ENCODE results near the gene PXYLP1.

PXYLP1 gene

GRCh38 chr3:141302364-141303141 is 70.9 kb downstream of the PXYLP1 start:
- Histone ChIP-seq H3K9me3 (ENCODE audit: control insufficient read depth, low read length) (no peaks in the 10 kb centered on the region), H2BK12ac (ENCODE audit: low read length in 2 of 2) (peak overlapping the region; percentile 37 to 54), H3K9ac (ENCODE audit: low read length) (peak overlapping the region; percentile 77), H2AK5ac (ENCODE audit: low read length, severe bottlenecking) (peak overlapping the region; percentile 86), H3K18ac (ENCODE audit: low read depth in 1 of 2, low read length in 2 of 2) (peak overlapping the region in 1 of 2 experiments; percentile 55), H3K36me3 (ENCODE audit: control insufficient read depth in 1 of 2, insufficient read depth in 2 of 2, low read depth in 1 of 2, low read length in 2 of 2) (no peaks in the 10 kb centered on the region), H2BK5ac (ENCODE audit: low read depth, low read length, poor library complexity, severe bottlenecking) (no peak overlapping the region), H3K23ac (ENCODE audit: low read length in 2 of 2) (no peak overlapping the region), H3K4me3 (ENCODE audit: insufficient read depth in 1 of 2, low read depth in 1 of 2, low read length in 2 of 2) (no peak overlapping the region), H3K79me1 (replicated peaks; ENCODE audit: low read length, poor library complexity, severe bottlenecking) (no peaks in the 10 kb centered on the region), H4K8ac (ENCODE audit: low read length) (peak overlapping the region; percentile 27), H2AFZ (ENCODE audit: low read depth, low read length) (no peak overlapping the region), H3K4me1 (ENCODE audit: control insufficient read depth, insufficient read depth, low read depth, low read length) (peaks cover 9% of the 10 kb centered on the region), H4K91ac (ENCODE audit: low read length) (no peak overlapping the region), H3K4ac (ENCODE audit: low read depth in 1 of 2, low read length in 2 of 2) (no peak overlapping the region), H3K27ac (ENCODE audit: low read length, poor library complexity, severe bottlenecking) (peak overlapping the region; percentile 30), H3K4me2 (ENCODE audit: low read length, poor library complexity, severe bottlenecking) (no peak overlapping the region), H3K14ac (ENCODE audit: low read length in 2 of 2) (peak overlapping the region in 1 of 2 experiments; percentile 23), H3K27me3 (ENCODE audit: control insufficient read depth in 1 of 2, insufficient read depth in 1 of 2, low read length in 2 of 2) (no peaks in the 10 kb centered on the region), H2BK120ac (ENCODE audit: low read depth, low read length) (no peak overlapping the region), H2BK15ac (ENCODE audit: low read depth, poor library complexity, severe bottlenecking) (no peak overlapping the region)
- DNase-seq, result peak; percentile 79
- 68% methylated on average over 7 of the region's 7 CpGs for WGBS

- Histone ChIP-seq H4K91ac (ENCODE audit: low read length) (no peak overlapping the region), H3K23ac (ENCODE audit: low read length in 2 of 2) (no peak overlapping the region), H2AFZ (ENCODE audit: low read depth, low read length) (no peak overlapping the region), H3K36me3 (ENCODE audit: control insufficient read depth in 1 of 2, insufficient read depth in 2 of 2, low read depth in 1 of 2, low read length in 2 of 2) (no peaks in the 10 kb centered on the region), H3K27ac (ENCODE audit: low read length, poor library complexity, severe bottlenecking) (no peak overlapping the region), H3K27me3 (ENCODE audit: control insufficient read depth in 1 of 2, insufficient read depth in 1 of 2, low read length in 2 of 2) (no peaks in the 10 kb centered on the region), H3K14ac (ENCODE audit: low read length in 2 of 2) (no peak overlapping the region), H3K18ac (ENCODE audit: low read depth in 1 of 2, low read length in 2 of 2) (no peak overlapping the region), H4K8ac (ENCODE audit: low read length) (no peak overlapping the region), H3K4me1 (ENCODE audit: control insufficient read depth, insufficient read depth, low read depth, low read length) (peaks cover 9% of the 10 kb centered on the region), H3K4ac (ENCODE audit: low read depth in 1 of 2, low read length in 2 of 2) (no peak overlapping the region), H2BK120ac (ENCODE audit: low read depth, low read length) (no peak overlapping the region), H3K9ac (ENCODE audit: low read length) (peak overlapping the region; percentile 77), H3K9me3 (ENCODE audit: control insufficient read depth, low read length) (no peaks in the 10 kb centered on the region), H3K79me1 (replicated peaks; ENCODE audit: low read length, poor library complexity, severe bottlenecking) (no peaks in the 10 kb centered on the region), H2BK5ac (ENCODE audit: low read depth, low read length, poor library complexity, severe bottlenecking) (no peak overlapping the region), H3K4me2 (ENCODE audit: low read length, poor library complexity, severe bottlenecking) (no peak overlapping the region), H3K4me3 (ENCODE audit: insufficient read depth in 1 of 2, low read depth in 1 of 2, low read length in 2 of 2) (no peak overlapping the region), H2BK12ac (ENCODE audit: low read length in 2 of 2) (no peak overlapping the region), H2BK15ac (ENCODE audit: low read depth, poor library complexity, severe bottlenecking) (no peak overlapping the region), H2AK5ac (ENCODE audit: low read length, severe bottlenecking) (peak overlapping the region; percentile 92)
- WGBS, result 92% methylated on average over 13 of the region's 13 CpGs
- peak; percentile 83 for DNase-seq
Measured at GRCh38 chr3:141303481-141304223, 72.0 kb downstream of the PXYLP1 start.

- H3K4me1 ChIP-seq (ENCODE audit: control insufficient read depth, insufficient read depth, low read depth, low read length), result peaks cover 9% of the 10 kb centered on the region
- H3K4me3 ChIP-seq (ENCODE audit: insufficient read depth in 1 of 2, low read depth in 1 of 2, low read length in 2 of 2), result no peak overlapping the region
- no peak overlapping the region for H4K8ac ChIP-seq (ENCODE audit: low read length)
- H2BK120ac ChIP-seq (ENCODE audit: low read depth, low read length), result no peak overlapping the region
- no peaks in the 10 kb centered on the region for H3K36me3 ChIP-seq (ENCODE audit: control insufficient read depth in 1 of 2, insufficient read depth in 2 of 2, low read depth in 1 of 2, low read length in 2 of 2)
- H3K27me3 ChIP-seq (ENCODE audit: control insufficient read depth in 1 of 2, insufficient read depth in 1 of 2, low read length in 2 of 2), result no peaks in the 10 kb centered on the region
- H3K79me1 ChIP-seq (replicated peaks; ENCODE audit: low read length, poor library complexity, severe bottlenecking), result no peaks in the 10 kb centered on the region
- H3K27ac ChIP-seq (ENCODE audit: low read length, poor library complexity, severe bottlenecking), result peak overlapping the region; percentile 76
- H2BK5ac ChIP-seq (ENCODE audit: low read depth, low read length, poor library complexity, severe bottlenecking), result no peak overlapping the region
- no peak overlapping the region for H3K18ac ChIP-seq (ENCODE audit: low read depth in 1 of 2, low read length in 2 of 2)
- no peak overlapping the region for H4K91ac ChIP-seq (ENCODE audit: low read length)
- H2AFZ ChIP-seq (ENCODE audit: low read depth, low read length), result no peak overlapping the region
- H2BK15ac ChIP-seq (ENCODE audit: low read depth, poor library complexity, severe bottlenecking), result no peak overlapping the region
- H3K9me3 ChIP-seq (ENCODE audit: control insufficient read depth, low read length), result no peaks in the 10 kb centered on the region
- H3K4me2 ChIP-seq (ENCODE audit: low read length, poor library complexity, severe bottlenecking), result no peak overlapping the region
- peak; percentile 58 for DNase-seq
- H2AK5ac ChIP-seq (ENCODE audit: low read length, severe bottlenecking), result no peak overlapping the region
- no peak overlapping the region for H3K14ac ChIP-seq (ENCODE audit: low read length in 2 of 2)
- no peak overlapping the region for H3K4ac ChIP-seq (ENCODE audit: low read depth in 1 of 2, low read length in 2 of 2)
- no peak overlapping the region for H2BK12ac ChIP-seq (ENCODE audit: low read length in 2 of 2)
- no peak overlapping the region for H3K23ac ChIP-seq (ENCODE audit: low read length in 2 of 2)
- no peak overlapping the region for H3K9ac ChIP-seq (ENCODE audit: low read length)
Measured at GRCh38 chr3:141305436-141305835, 73.8 kb downstream of the PXYLP1 start.

GRCh38 chr3:141306276-141306675 is 74.7 kb downstream of the PXYLP1 start:
- Histone ChIP-seq H4K91ac (ENCODE audit: low read length) (no peak overlapping the region), H2AK5ac (ENCODE audit: low read length, severe bottlenecking) (no peak overlapping the region), H3K4me1 (ENCODE audit: control insufficient read depth, insufficient read depth, low read depth, low read length) (peaks cover 15% of the 10 kb centered on the region), H3K27me3 (ENCODE audit: control insufficient read depth in 1 of 2, insufficient read depth in 1 of 2, low read length in 2 of 2) (no peaks in the 10 kb centered on the region), H2BK5ac (ENCODE audit: low read depth, low read length, poor library complexity, severe bottlenecking) (no peak overlapping the region), H3K9ac (ENCODE audit: low read length) (no peak overlapping the region), H2AFZ (ENCODE audit: low read depth, low read length) (no peak overlapping the region), H3K27ac (ENCODE audit: low read length, poor library complexity, severe bottlenecking) (no peak overlapping the region), H3K4me3 (ENCODE audit: insufficient read depth in 1 of 2, low read depth in 1 of 2, low read length in 2 of 2) (no peak overlapping the region), H3K14ac (ENCODE audit: low read length in 2 of 2) (no peak overlapping the region), H3K79me1 (replicated peaks; ENCODE audit: low read length, poor library complexity, severe bottlenecking) (peaks cover 6% of the 10 kb centered on the region), H3K4me2 (ENCODE audit: low read length, poor library complexity, severe bottlenecking) (no peak overlapping the region), H3K4ac (ENCODE audit: low read depth in 1 of 2, low read length in 2 of 2) (no peak overlapping the region), H3K23ac (ENCODE audit: low read length in 2 of 2) (no peak overlapping the region), H2BK12ac (ENCODE audit: low read length in 2 of 2) (no peak overlapping the region), H2BK120ac (ENCODE audit: low read depth, low read length) (no peak overlapping the region), H3K18ac (ENCODE audit: low read depth in 1 of 2, low read length in 2 of 2) (no peak overlapping the region), H3K9me3 (ENCODE audit: control insufficient read depth, low read length) (no peaks in the 10 kb centered on the region), H3K36me3 (ENCODE audit: control insufficient read depth in 1 of 2, insufficient read depth in 2 of 2, low read depth in 1 of 2, low read length in 2 of 2) (no peaks in the 10 kb centered on the region), H4K8ac (ENCODE audit: low read length) (no peak overlapping the region), H2BK15ac (ENCODE audit: low read depth, poor library complexity, severe bottlenecking) (no peak overlapping the region)
- DNase-seq, result no peak
- WGBS, result 68% methylated on average over 4 of the region's 5 CpGs
